NCI-H1417 treated with DMSO at 0.1 percent for 48 hours (cell line): ENCODE results near the gene FOXK2.

Experiments used
- DNase-seq: peaks from one replicate; lab custom pipeline; 2025; lab: John Stamatoyannopoulos, UW

The FOXK2 gene

GRCh38 chr17:82605939-82606600 lies 86.5 kb downstream of the FOXK2 start:
- DNase-seq, result no peak

- no peak for DNase-seq
Observed at GRCh38 chr17:82608816-82609215, 89.3 kb downstream of the FOXK2 start.

- DNase-seq, result no peak
Observed at GRCh38 chr17:82609655-82610054, 90.1 kb downstream of the FOXK2 start.

GRCh38 chr17:82611140-82612058 lies 91.9 kb downstream of the FOXK2 start:
- DNase-seq, result no peak

- DNase-seq, result no peak
Observed at GRCh38 chr17:82613283-82614094, 94.0 kb downstream of the FOXK2 start.

- no peak for DNase-seq
Observed at GRCh38 chr17:82614095-82614631, 94.6 kb downstream of the FOXK2 start.

- DNase-seq, result no peak
Observed at GRCh38 chr17:82615084-82616020, 95.8 kb downstream of the FOXK2 start.

GRCh38 chr17:82616021-82616711 lies 96.6 kb downstream of the FOXK2 start:
- DNase-seq, result no peak

- DNase-seq, result no peak
Observed at GRCh38 chr17:82619211-82619610, 99.7 kb downstream of the FOXK2 start.

GRCh38 chr17:82619641-82620040 lies 100.1 kb downstream of the FOXK2 start:
- DNase-seq, result no peak

- no peak for DNase-seq
Observed at GRCh38 chr17:82623707-82624106, 104.2 kb downstream of the FOXK2 start.

- no peak for DNase-seq
Observed at GRCh38 chr17:82627405-82627804, 107.9 kb downstream of the FOXK2 start.

GRCh38 chr17:82629748-82630147 lies 110.2 kb downstream of the FOXK2 start:
- DNase-seq, result no peak

- DNase-seq, result no peak
Observed at GRCh38 chr17:82630212-82630611, 110.7 kb downstream of the FOXK2 start.

GRCh38 chr17:82631544-82631943 lies 112.0 kb downstream of the FOXK2 start:
- DNase-seq, result no peak

- DNase-seq, result no peak
Observed at GRCh38 chr17:82632451-82632850, 112.9 kb downstream of the FOXK2 start.

GRCh38 chr17:82633343-82633742 lies 113.8 kb downstream of the FOXK2 start:
- no peak for DNase-seq

GRCh38 chr17:82636626-82637598 lies 117.4 kb downstream of the FOXK2 start:
- no peak for DNase-seq

- no peak for DNase-seq
Observed at GRCh38 chr17:82638183-82638773, 118.7 kb downstream of the FOXK2 start.
